ENCODE measurements around the gene CISH. TPM values are rescaled to one million over a fixed set of nuclear protein-coding genes. Genes with fewer than 3 reads are reported as not detected.

Gene CISH
- total and polyA plus RNA-seq, 2 of the 4 experiments (the other 2 are of a cell fraction), result 0.90 to 4.0 TPM

- dilution Hi-C loops (cut with HindIII; ENCODE audit: low sequenced_read_pairs, unreplicated experiment) (no loop called here), in situ Hi-C loops (cut with MboI; ENCODE audit: low sequenced_read_pairs) (no loop called here), intact Hi-C loops (cut with micrococcal nuclease) (loop anchor here (1.0 kb wide), 1 partner anchor 36 kb away; no protein-coding TSS in a partner anchor)
- no peak overlapping the region for H3K4ac ChIP-seq (ENCODE audit: low read depth, low read length)
- ChIA-PET CTCF (interaction anchor here (2.6 kb wide), 1 partner anchor 36 kb away, joined by 12 read pairs; the partner anchor contains the start of gene MAPKAPK3), POLR2A (ENCODE audit: unreplicated experiment) (no interaction called here)
- H3K4me1 ChIP-seq (ENCODE audit: control insufficient read depth, insufficient read depth, low read length), result no peaks in the 10 kb centered on the region
- H2BK5ac ChIP-seq (ENCODE audit: low read depth, low read length, poor library complexity, severe bottlenecking), result no peak overlapping the region
- no peak overlapping the region for H2BK20ac ChIP-seq (ENCODE audit: low read depth, low read length)
- H2BK120ac ChIP-seq (ENCODE audit: low read depth, low read length), result no peak overlapping the region
- H4K91ac ChIP-seq (ENCODE audit: insufficient read depth, low read depth, low read length), result no peak overlapping the region
- H4K5ac ChIP-seq (ENCODE audit: low read depth, low read length), result no peak overlapping the region
- no peak overlapping the region for H3K4me2 ChIP-seq (ENCODE audit: low read depth, low read length)
- no peak overlapping the region for H4K8ac ChIP-seq (ENCODE audit: low read depth in 2 of 2, low read length in 2 of 2)
- H2AK9ac ChIP-seq (replicated peaks; ENCODE audit: low read depth, low read length, poor library complexity), result no peak overlapping the region
- H3K56ac ChIP-seq (ENCODE audit: extremely low read depth, insufficient read depth, low read length), result no peak overlapping the region
- 100% methylated on average over 1 of the region's 2 CpGs; no CpG with 5 or more reads in 1 of the 2 experiments for WGBS, 2 experiments (ENCODE audit: extremely low coverage in 2 of 2, insufficient read length in 1 of 2)
- peak; percentile 27 for ATAC-seq (ENCODE audit: low read depth)
- no peaks in the 10 kb centered on the region for H3K79me1 ChIP-seq (ENCODE audit: low read depth in 1 of 2, low read length in 2 of 2)
- DNase-seq, result peak; percentile 8
- H3K9me1 ChIP-seq (ENCODE audit: insufficient read depth, low read length), result no peaks in the 10 kb centered on the region
- no peaks in the 10 kb centered on the region; the same call in 1 of the 2 replicates for H4K20me1 ChIP-seq (ENCODE audit: insufficient read depth, low read length)
- H3K36me3 ChIP-seq (ENCODE audit: control insufficient read depth, insufficient read depth, low read length), result no peaks in the 10 kb centered on the region
- H3K18ac ChIP-seq (ENCODE audit: low read depth, low read length), result no peak overlapping the region
- H3K14ac ChIP-seq (replicated peaks; ENCODE audit: low read depth, low read length), result no peak overlapping the region
- no peaks in the 10 kb centered on the region; the same call in 1 of the 2 replicates for H3K27me3 ChIP-seq (ENCODE audit: control insufficient read depth, insufficient read depth, low read length)
- TF ChIP-seq, protein P1, sequence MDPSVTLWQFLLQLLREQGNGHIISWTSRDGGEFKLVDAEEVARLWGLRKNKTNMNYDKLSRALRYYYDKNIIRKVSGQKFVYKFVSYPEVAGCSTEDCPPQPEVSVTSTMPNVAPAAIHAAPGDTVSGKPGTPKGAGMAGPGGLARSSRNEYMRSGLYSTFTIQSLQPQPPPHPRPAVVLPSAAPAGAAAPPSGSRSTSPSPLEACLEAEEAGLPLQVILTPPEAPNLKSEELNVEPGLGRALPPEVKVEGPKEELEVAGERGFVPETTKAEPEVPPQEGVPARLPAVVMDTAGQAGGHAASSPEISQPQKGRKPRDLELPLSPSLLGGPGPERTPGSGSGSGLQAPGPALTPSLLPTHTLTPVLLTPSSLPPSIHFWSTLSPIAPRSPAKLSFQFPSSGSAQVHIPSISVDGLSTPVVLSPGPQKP (IDR thresholded peaks at IDR 0.05; ENCODE audit: borderline replicate concordance, low read depth, low read length), result no peak
- TF ChIP-seq POLR2A (IDR thresholded peaks at IDR 0.05; ENCODE audit: low read depth, low read length), result no peak
- peak; percentile 37; the same call in 1 of the 2 replicates for TF ChIP-seq CTCF (conservative IDR thresholded peaks at IDR 0.05; ENCODE audit: low read depth, low read length)
- peak; percentile 31 for TF ChIP-seq SMC3 (IDR thresholded peaks at IDR 0.05; ENCODE audit: low read depth, low read length)
- TF ChIP-seq NFE2L2 (IDR thresholded peaks at IDR 0.05; ENCODE audit: low read depth, low read length), result no peak
- TF ChIP-seq RAD21 (IDR thresholded peaks at IDR 0.05; ENCODE audit: low read length), result peak; percentile 52; the same call in 1 of the 2 replicates
- no peak for TF ChIP-seq RCOR1 (IDR thresholded peaks at IDR 0.05; ENCODE audit: insufficient replicate concordance, low read length)
- H3K4me3 ChIP-seq (ENCODE audit: insufficient read depth, low read depth, low read length), result no peak overlapping the region
- H3K9me3 ChIP-seq (ENCODE audit: control insufficient read depth, insufficient read depth, low read length), result no peaks in the 10 kb centered on the region
- no TSS peak for BruUV-seq (replicated peaks)
- H2AK5ac ChIP-seq (ENCODE audit: low read depth, low read length), result no peak overlapping the region
- no peak overlapping the region for H3K27ac ChIP-seq (ENCODE audit: insufficient read depth, low read length)
- H3K23ac ChIP-seq (ENCODE audit: low read depth, low read length), result no peak overlapping the region
- H2AFZ ChIP-seq (replicated peaks; ENCODE audit: low read length, poor library complexity), result no peak overlapping the region
- H3K9ac ChIP-seq (ENCODE audit: low read depth, low read length), result no peak overlapping the region
- H2BK15ac ChIP-seq (ENCODE audit: low read depth, low read length), result no peak overlapping the region
Measured at GRCh38 chr3:50652709-50653108, 41.1 kb upstream of the CISH start.
